NCI-H526 treated with DMSO at 0.1 percent for 48 hours (cell line): Measurements from ENCODE around the gene DPF3.

Experiments used
- DNase-seq: peaks from one replicate; lab custom pipeline; 2025; lab: John Stamatoyannopoulos, UW

The DPF3 gene

DNA sequence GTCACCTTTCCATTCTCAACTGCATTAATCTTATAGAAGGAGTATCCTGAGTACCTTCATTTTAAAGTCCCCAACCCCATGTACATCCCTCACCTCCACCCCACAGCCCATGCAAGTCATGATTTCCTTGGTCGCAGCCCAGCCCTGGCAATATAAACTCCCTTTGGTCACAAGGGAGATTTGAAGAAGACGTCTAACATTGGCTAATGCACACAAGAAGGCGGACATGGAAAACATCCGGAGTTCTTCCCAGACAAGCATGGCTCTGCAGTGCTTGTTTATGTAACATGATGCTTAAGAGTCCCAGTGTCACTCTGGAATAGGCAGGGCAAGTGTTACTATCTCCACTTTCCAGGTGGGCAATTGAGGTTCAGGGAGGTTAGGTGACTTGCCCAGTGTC lies 277.6 kb downstream of the DPF3 start:
- no peak for DNase-seq

GRCh38 chr14:72615451-72616121 lies 278.3 kb downstream of the DPF3 start:
- DNase-seq: no peak

DNA sequence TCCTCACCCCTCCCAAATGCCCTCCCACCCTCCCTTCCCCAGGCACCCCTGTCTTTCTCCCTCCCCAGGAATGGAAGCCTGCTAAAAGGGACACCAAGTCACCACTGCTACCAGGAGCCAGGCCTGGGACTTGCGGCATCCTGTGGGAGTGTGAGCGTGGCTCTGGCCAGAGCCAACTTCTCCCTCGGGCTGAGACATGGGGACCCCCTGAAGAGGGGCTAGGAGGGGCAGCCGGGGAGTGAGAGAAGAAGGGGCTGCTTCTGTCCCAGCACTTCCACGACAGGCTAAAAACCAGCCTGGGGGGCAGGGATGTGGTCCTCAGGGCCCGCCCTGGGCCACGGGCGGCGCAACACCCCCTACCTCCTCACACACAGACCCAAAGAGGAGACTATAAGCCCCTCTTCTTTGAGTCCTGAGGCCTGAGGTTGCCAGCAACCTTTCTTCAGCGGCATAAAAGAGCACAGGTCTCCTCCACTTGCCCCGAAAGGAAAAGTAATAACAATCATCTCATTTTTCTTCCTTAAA lies 278.9 kb downstream of the DPF3 start:
- DNase-seq: no peak

DNA sequence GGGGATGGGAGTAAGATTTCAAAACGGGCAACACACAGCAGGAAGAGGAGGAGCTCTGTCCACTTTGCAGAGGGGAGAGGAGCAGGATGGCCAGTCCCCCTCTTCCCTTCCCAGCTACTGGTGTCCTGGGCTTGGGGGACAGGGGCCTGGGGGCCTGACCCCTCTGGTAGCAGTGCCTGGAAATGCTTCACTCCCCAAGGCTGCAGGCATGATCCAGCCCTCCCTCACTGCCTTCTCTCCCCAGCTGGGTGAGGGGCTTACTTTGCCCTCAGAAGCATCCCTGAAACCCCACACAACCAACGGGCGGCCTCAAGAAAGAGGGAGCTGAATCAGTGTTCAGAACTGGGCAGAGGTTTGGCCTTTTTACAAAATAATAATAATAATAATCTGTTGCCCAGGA lies 279.5 kb downstream of the DPF3 start:
- DNase-seq: no peak

- DNase-seq: no peak
Observed at GRCh38 chr14:72613975-72614319, 280.0 kb downstream of the DPF3 start.

DNA sequence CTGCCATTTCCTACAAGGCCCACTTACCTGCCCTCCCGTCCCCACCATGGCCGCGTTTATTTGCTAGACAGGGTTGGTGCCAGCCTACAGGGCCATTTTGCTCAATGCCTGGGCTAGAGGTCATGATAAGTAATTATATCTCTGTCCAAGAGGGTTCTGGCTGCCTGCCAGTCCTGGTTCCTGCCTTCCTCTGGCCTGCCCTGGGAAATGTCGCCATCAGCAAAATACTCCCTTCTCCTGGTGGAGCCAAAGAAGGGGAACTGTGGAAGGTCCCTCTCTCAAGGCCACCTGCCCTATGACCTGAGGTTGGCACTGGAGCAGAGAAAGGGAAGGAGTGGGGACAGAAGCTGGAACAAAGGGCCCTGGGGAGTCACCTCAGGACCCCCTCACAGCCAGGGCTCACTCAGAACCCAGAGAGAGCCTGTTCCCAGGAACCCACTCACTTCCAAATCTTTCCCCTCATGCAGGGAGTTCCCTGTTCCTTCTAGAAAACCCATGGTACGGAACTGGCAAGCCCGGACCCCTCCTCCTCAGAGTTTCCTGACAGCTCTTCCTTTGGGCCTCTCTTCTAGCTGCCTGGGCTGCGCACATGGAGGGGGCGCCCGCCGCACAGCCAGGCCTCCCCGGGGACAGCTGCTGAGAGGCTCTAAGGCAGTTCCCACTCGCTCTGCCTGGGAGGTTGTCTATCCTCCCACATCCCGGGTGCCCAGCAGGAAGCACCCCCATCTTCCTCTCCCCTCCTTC lies 280.5 kb downstream of the DPF3 start:
- DNase-seq: no peak

DNA sequence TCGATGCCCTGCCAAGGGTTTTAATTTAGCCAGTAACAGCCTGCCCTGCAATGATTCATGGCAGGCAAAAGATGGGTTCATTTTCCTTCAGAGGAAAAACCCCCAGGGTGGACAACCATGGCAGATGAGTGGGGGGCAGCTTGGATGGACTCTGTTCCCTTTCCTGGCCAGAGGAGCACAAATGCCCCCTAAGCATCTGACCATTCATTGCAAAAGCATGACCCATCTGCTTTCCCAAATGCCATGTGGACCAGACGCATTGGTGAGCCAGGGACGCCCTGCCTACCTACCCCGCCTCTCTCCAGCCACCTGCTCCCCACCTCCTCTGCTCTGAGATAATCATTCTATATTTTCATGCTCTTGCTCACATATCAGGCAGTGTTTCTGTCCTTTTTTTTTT lies 281.9 kb downstream of the DPF3 start:
- no peak for DNase-seq

GRCh38 chr14:72611506-72611905 lies 282.4 kb downstream of the DPF3 start:
- no peak for DNase-seq

GRCh38 chr14:72610831-72611200 lies 283.1 kb downstream of the DPF3 start:
- no peak for DNase-seq

DNA sequence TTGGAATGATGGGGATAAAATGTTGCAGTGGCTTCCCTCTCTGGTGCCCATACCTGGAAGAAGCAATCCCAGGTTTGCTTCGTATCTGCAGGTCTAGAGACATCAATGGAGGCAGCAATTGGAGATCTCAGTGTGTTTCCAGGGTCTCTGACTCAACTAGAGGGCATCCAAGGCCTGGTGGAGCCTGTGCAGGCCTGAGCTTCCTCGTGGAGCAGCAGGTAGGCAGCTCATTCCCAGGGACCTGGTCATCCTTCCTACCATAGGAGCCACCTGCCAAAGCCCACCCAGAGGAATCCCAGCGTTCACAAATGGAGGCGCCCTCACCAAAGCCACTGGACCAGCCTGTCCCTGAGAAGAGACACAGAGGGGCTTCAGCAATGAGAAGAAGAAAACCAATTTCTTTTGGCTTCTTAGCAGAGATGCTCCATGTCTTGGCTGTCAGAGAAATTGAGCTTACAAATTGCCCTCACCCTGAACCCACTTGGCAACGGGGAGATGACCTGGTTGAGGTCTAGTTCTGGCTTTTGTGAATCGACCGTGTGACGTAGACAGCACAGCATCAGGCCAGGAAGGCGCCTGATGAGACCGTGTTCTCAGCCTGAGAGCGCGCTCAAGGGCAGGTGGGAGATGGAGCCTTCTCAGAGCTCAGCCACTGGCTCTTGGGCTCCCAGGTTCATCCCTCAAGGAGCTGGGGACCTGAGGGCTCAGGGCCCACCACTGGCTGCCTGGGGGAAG lies 283.6 kb downstream of the DPF3 start:
- no peak for DNase-seq

DNA sequence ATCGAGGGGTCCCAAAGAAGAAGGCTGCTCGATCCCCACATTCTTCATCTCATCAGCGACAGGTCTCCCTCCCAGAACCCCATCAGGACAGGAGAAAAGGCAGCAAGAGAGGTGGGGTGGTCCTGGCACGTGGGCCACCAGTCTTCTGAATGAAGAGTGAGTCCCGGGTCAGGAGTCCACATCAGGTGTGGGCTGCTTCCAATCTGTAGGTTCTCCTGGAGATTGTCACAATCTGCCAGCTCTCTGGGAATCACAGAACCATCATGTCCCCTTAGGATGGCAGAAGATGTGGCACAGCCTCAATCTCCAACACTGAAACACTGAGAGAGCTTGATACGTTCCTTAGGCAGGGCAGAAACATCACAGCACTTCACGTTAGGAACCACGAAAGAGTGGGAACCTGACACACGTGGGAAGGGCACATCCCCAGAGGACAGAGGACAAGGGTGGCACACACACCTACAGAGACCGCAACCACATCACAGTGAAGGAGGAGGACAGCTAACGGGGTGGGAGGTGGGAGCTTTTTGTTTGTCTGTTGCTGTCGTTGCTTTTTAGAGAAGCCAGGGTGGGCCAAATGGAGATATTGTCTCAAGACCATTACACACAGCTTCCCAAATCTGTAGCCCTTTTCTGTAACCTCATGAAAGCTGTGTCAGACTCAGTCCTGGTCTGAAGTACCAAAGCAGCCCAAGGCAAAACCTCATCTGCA lies 284.5 kb downstream of the DPF3 start:
- no peak for DNase-seq

GRCh38 chr14:72608391-72609204 lies 285.3 kb downstream of the DPF3 start:
- no peak for DNase-seq

- DNase-seq: no peak
Observed at GRCh38 chr14:72607386-72608130, 286.3 kb downstream of the DPF3 start.

- no peak for DNase-seq
Observed at GRCh38 chr14:72606879-72607278, 287.0 kb downstream of the DPF3 start.

DNA sequence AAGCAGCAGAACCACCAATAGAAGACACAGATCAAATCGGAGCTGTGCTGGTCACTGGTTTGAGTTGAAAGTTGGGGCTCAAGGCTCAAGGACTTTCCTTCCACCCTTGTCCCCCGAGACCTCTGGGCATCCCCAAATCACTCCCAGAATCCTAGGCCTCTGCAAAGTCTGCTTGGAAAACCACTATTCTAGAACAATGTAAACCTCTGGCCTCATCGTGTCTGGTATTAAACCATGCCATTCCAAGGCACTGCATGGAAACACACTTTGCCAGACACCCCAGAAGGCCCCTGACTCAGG lies 288.0 kb downstream of the DPF3 start:
- no peak for DNase-seq

GRCh38 chr14:72605096-72605920 lies 288.6 kb downstream of the DPF3 start:
- no peak for DNase-seq

DNA sequence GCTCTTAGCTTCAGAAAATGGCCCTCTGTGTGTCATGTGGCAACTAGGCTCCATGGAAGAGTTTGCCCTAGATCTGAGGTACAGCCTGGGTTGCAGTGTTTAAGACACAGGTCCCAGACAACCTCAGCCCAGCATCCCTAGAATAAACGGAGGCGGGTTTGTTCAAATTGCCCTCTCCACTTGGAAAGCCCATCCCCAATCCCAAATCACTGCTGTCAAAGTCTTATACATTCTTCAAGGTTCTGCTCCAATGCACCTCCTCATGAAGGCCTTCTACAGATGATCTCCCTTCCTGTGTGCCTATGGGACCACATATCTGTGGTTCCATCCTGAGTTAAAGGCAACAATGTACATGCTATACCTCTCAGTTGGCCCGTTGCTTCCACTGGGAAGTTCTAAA lies 289.8 kb downstream of the DPF3 start:
- DNase-seq: no peak

DNA sequence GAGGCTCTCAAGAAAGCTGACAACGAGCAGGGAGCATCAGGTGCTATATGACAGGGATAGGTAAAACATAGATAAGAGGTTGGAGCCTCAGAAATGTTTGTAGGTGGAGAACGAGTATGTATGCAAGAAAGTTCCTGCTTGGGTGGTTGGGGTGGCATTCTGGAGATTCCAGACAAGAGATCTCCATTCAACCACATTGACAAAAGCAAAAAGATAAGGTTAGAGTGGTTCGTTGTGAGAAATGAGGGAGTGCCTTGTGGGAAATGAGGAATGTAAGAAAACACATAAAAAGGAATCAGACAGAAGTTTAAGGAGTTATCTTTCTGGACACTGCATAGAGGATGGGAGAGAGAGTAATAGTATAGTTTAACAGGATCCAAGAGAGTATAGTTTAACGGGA lies 290.3 kb downstream of the DPF3 start:
- no peak for DNase-seq

DNA sequence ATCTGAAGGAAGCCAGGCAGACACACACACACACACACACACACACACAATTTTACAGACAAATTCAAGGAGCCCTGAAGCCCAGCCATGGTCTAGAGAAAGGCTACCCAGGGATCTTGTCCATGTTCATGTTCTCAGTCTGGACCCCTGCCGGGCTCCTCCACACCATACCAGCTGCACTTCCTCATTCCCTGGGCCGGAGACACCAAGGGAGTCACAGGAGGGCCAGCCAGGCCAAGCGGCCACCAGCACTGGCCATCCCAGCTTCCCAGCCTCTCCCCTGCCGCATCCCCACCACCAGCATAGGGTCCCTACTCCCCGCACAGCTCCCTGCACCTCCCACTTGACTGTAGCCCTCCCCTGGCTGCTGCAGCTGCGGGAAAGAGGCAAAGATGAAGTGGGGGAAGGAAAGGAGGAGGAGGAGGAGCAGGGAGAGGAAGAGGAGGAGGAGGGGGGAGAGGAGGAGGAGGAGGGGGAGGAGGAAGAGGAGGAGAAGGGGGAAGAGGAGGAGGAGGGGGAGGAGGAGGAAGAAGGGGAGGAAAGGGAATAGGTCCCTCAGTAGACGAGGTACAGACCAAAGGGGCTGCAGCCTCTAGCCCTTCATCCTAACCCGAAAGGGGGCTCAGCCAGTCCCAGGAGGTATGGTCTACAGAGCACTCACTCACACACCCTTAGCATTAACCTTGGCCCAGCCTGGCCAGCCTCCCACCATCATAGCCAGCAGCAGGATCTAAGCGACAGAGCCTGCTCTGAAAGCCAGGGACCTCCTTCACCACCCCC lies 293.2 kb downstream of the DPF3 start:
- no peak for DNase-seq
